ENCODE measurements around the gene MX1.
A peak's percentile ranks its signal among the peaks of the same experiment; 100 is the strongest.

- peak; percentile 45 for TF ChIP-seq EP300 (IDR thresholded peaks at IDR 0.05; ENCODE audit: low read depth)
- TF ChIP-seq POLR2A (IDR thresholded peaks at IDR 0.05) = no peak
Observed at GRCh38 chr21:41500931-41501381, 74.9 kb downstream of the MX1 start.
